HCT116 (cell line): ENCODE data around the gene SYDE2. TPM values are rescaled to one million over a fixed set of nuclear protein-coding genes. Genes with fewer than 3 reads are reported as not detected.

Source experiments
- ATAC-seq: fragments of 200-7000 bp; cut with Tn5 transposase; 2 replicates; pipeline ENCODE4 v1.9.1; 2020; ENCODE audit warnings: mild to moderate bottlenecking, moderate library complexity
- BruUV-seq: library from RNA; stranded (reverse); fragments of 400-500 nt; replicated peaks from 2 replicates; lab custom pipeline; 2021; lab: Mats Ljungman, UMichigan
- CTCF ChIA-PET: fragments of 300-600 bp; sonication (Branson Sonifier 250); formaldehyde crosslinking; loops from one replicate; lab custom pipeline; 2021; ENCODE audit warnings: antibody characterized with exemption; lab: Charles Lee
- POLR2A ChIA-PET: fragments of 300-600, 350-600 bp; sonication (Branson Sonifier 250); formaldehyde crosslinking; loops from one replicate; lab custom pipeline; 2021; ENCODE audit warnings: antibody characterized with exemption; lab: Charles Lee
- RAD21 ChIA-PET, 2 experiments: fragments of 300-600 bp; sonication (Branson Sonifier 250); formaldehyde crosslinking; loops; one replicate each; lab custom pipeline; 2023; ENCODE audit warnings: low total read pairs in 2 of 2; ENCODE audit not compliant: uncharacterized antibody in 2 of 2, unreplicated experiment in 2 of 2, low non-redundant PET in 1 of 2; lab: Charles Lee
- DNase-seq: peaks from one replicate; pipeline ENCODE4 v3.0.0-alpha.2; 2010; ENCODE audit warnings: low read depth, low spot score
- H2AFZ ChIP-seq: fragments of 200-600 bp; shearing (Covaris generic), sonication (generic); 2 replicates; pipeline ENCODE4 v1.6.1; 2017; ENCODE audit warnings: low read depth, mixed run types, mixed read lengths, antibody characterized with exemption, low read length; ENCODE audit not compliant: poor library complexity, severe bottlenecking
- H3K27ac ChIP-seq: 2 replicates; pipeline ENCODE4 v1.5.1; 2012; ENCODE audit warnings: low read depth, low read length
- H3K27me3 ChIP-seq: fragments of 200-600 bp; sonication (generic); 2 replicates; pipeline ENCODE4 v1.6.1; 2016; ENCODE audit warnings: mixed run types, low read length, mixed read lengths; ENCODE audit not compliant: insufficient read depth
- H3K36me3 ChIP-seq, 2 experiments: fragments of 200-500 bp in 1 of 2; fragments of 200-600 bp in 1 of 2; sonication (Bioruptor generic) in 1 of 2; sonication (generic) in 1 of 2; 2 replicates each; pipeline versions ENCODE4 v1.5.1 to v1.6.1; 2014 to 2016; ENCODE audit warnings: low read length in 2 of 2, inconsistent platforms in 1 of 2, mixed read lengths in 1 of 2, mixed run types in 1 of 2; ENCODE audit not compliant: insufficient read depth in 2 of 2, control insufficient read depth in 1 of 2
- H3K4me1 ChIP-seq, 2 experiments: fragments of 200-600 bp in 1 of 2; sonication (generic) in 1 of 2; 2 replicates each; pipeline versions ENCODE4 v1.5.1 to v1.6.1; 2012 to 2017; ENCODE audit warnings: low read length in 2 of 2, inconsistent platforms in 1 of 2, mild to moderate bottlenecking in 1 of 2, mixed read lengths in 1 of 2, mixed run types in 1 of 2, moderate library complexity in 1 of 2; ENCODE audit not compliant: insufficient read depth in 2 of 2, control insufficient read depth in 1 of 2
- H3K4me2 ChIP-seq: fragments of 200-600 bp; sonication (generic); 2 replicates; pipeline ENCODE4 v1.6.1; 2017; ENCODE audit warnings: mixed run types, low read length, mixed read lengths
- H3K4me3 ChIP-seq, 2 experiments: fragments of 200-600 bp in 1 of 2; sonication (generic) in 1 of 2; replicated peaks in 1 of 2; 2 replicates each; pipeline ENCODE4 v1.5.1; 2011 to 2016; ENCODE audit warnings: low read length in 2 of 2, control low read depth in 1 of 2, low read depth in 1 of 2, mild to moderate bottlenecking in 1 of 2, mixed read lengths in 1 of 2, mixed run types in 1 of 2
- H3K79me2 ChIP-seq: fragments of 200-600 bp; sonication (generic); 2 replicates; pipeline ENCODE4 v1.6.1; 2017; ENCODE audit warnings: mild to moderate bottlenecking, mixed run types, low read length, moderate library complexity, mixed read lengths; ENCODE audit not compliant: insufficient read depth
- H3K9ac ChIP-seq: fragments of 200-600 bp; sonication (generic); 2 replicates; pipeline ENCODE4 v1.6.1; 2016; ENCODE audit warnings: low read length, mixed read lengths
- H3K9me2 ChIP-seq: fragments of 200-600 bp; sonication (generic), shearing (Covaris generic); 2 replicates; pipeline ENCODE4 v1.6.1; 2017; ENCODE audit warnings: mixed run types, mild to moderate bottlenecking, moderate library complexity; ENCODE audit not compliant: insufficient read depth
- H3K9me3 ChIP-seq, 2 experiments: fragments of 200-500 bp in 1 of 2; fragments of 200-600 bp in 1 of 2; sonication (Bioruptor generic) in 1 of 2; sonication (generic) in 1 of 2; 2 replicates each; pipeline ENCODE4 v1.6.1; 2014 to 2017; ENCODE audit warnings: low read length in 2 of 2, mixed read lengths in 2 of 2, inconsistent platforms in 1 of 2, low read depth in 1 of 2, mild to moderate bottlenecking in 1 of 2, mixed run types in 1 of 2, moderate library complexity in 1 of 2; ENCODE audit not compliant: control insufficient read depth in 1 of 2, insufficient read depth in 1 of 2
- H4K20me1 ChIP-seq: fragments of 200-600 bp; sonication (generic), shearing (Covaris generic); 2 replicates; pipeline ENCODE4 v1.6.1; 2017; ENCODE audit warnings: mixed run types, mild to moderate bottlenecking, moderate library complexity; ENCODE audit not compliant: insufficient read depth
- CEBPB ChIP-seq: IDR thresholded peaks from 2 replicates; pipeline ENCODE4 v1.6.1; 2012; ENCODE audit warnings: low read depth
- CTCF ChIP-seq, 3 experiments: fragments of 200-600 bp in 1 of 3; sonication (generic) in 1 of 3; IDR thresholded peaks in 2 of 3; conservative IDR thresholded peaks in 1 of 3; 2 replicates each; pipeline ENCODE4 v1.5.1; 2012 to 2017; ENCODE audit warnings: low read depth in 2 of 3, low read length in 2 of 3, antibody characterized with exemption in 1 of 3, borderline replicate concordance in 1 of 3, control low read depth in 1 of 3, mild to moderate bottlenecking in 1 of 3, mixed read lengths in 1 of 3, mixed run types in 1 of 3, moderate library complexity in 1 of 3; ENCODE audit not compliant: insufficient read depth in 1 of 3
- ELF1 ChIP-seq: IDR thresholded peaks from 2 replicates; pipeline ENCODE4 v1.6.1; 2012; ENCODE audit warnings: low read depth, borderline replicate concordance
- EZH2 ChIP-seq: fragments of 200-600 bp; sonication (generic); IDR thresholded peaks from 2 replicates; pipeline ENCODE4 v1.6.1; 2017; ENCODE audit warnings: antibody characterized with exemption, mixed run types
- EZH2phosphoT487 ChIP-seq: fragments of 200-600 bp; IDR thresholded peaks from 2 replicates; pipeline ENCODE4 v1.6.1; 2018; ENCODE audit warnings: antibody characterized with exemption, borderline replicate concordance
- FOSL1 ChIP-seq: IDR thresholded peaks from 2 replicates; pipeline ENCODE4 v1.6.1; 2012; ENCODE audit warnings: low read depth
- POLR2A ChIP-seq: IDR thresholded peaks from 2 replicates; pipeline ENCODE4 v1.7.0; 2011; ENCODE audit warnings: borderline replicate concordance; ENCODE audit not compliant: insufficient read depth, insufficient read length; ENCODE audit errors: extremely low read depth
- RAD21 ChIP-seq: IDR thresholded peaks from 2 replicates; pipeline ENCODE4 v1.6.1; 2012; ENCODE audit warnings: low read depth, mild to moderate bottlenecking
- SIN3A ChIP-seq: IDR thresholded peaks from 2 replicates; pipeline ENCODE4 v1.6.1; 2012; ENCODE audit warnings: low read depth
- TCF7L2 ChIP-seq: IDR thresholded peaks from 2 replicates; pipeline ENCODE4 v1.7.0; 2011; ENCODE audit warnings: borderline replicate concordance, inconsistent platforms; ENCODE audit not compliant: insufficient read depth, insufficient read length; ENCODE audit errors: extremely low read depth
- ZFX ChIP-seq: fragments of 450-650 bp; IDR thresholded peaks from 2 replicates; pipeline ENCODE4 v1.6.1; 2017
- ZNF274 ChIP-seq: fragments of 200-500 bp; sonication (Bioruptor generic); IDR thresholded peaks from 2 replicates; pipeline ENCODE4 v1.6.1; 2014; ENCODE audit warnings: mild to moderate bottlenecking, low read depth, low read length, inconsistent platforms
- intact Hi-C: fragments of 100-400 bp; cut with micrococcal nuclease; formaldehyde crosslinking; loops from 2 replicates; pipeline ENCODE4 v1.10.0; 2022
- total RNA-seq: library from RNA; stranded (reverse); gene quantifications from one replicate; pipeline ENCODE4 v1.2.1, GENCODE V29; 2021; ENCODE audit not compliant: unreplicated experiment
- TF ChIP-seq, protein P1 (sequence below): IDR thresholded peaks from 2 replicates; pipeline ENCODE4 v1.6.1; 2012; ENCODE audit warnings: low read depth

The SYDE2 gene
- total RNA-seq, 1 experiment from 2014 or later = 5.3 TPM

DNA sequence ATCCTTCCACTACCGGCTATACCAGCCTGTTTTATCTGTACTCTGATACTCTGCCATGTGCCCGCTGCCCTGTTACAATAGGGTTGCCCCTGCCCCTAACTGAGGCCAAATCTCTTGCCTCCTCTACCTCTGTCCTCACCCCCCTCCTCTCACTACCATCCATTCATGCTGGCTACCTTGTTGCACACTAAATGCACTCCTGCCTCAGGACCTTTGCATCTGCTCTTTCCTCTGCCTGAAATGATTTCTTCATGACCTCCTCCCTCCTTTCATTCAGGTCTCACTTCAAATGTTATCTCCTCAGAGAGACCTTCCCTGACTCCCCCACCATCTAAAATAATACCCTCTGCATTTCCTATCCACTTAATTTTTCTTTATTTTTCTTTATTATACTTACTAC is 7.7 kb upstream of the SYDE2 start (continued):
- TF ChIP-seq RAD21 (no peak), ZNF274 (no peak), POLR2A (no peak), EZH2 (no peak), ZFX (no peak)

GRCh38 chr1:85203573-85204171 is 2.9 kb upstream of the SYDE2 start:
- Histone ChIP-seq H3K27ac (no peak overlapping the region), H2AFZ (no peak overlapping the region), H3K4me3 (no peak overlapping the region), H3K9ac (no peak overlapping the region), H3K27me3 (no peaks in the 10 kb centered on the region), H3K79me2 (no peaks in the 10 kb centered on the region; the same call in 1 of the 2 replicates), H3K9me3 (no peaks in the 10 kb centered on the region), H3K36me3 (no peaks in the 10 kb centered on the region), H3K4me2 (no peak overlapping the region), H4K20me1 (no peaks in the 10 kb centered on the region), H3K4me1 (peaks cover 6 to 16% of the 10 kb centered on the region in 2 experiments), H3K9me2 (no peaks in the 10 kb centered on the region)
- ChIA-PET POLR2A (no interaction called here), CTCF (no interaction called here), RAD21 (no interaction called here)
- DNase-seq = no peak
- TF ChIP-seq ELF1 (no peak), SIN3A (no peak), FOSL1 (no peak)
- ATAC-seq = no peak
- BruUV-seq = no TSS peak
- intact Hi-C loops = loop anchor here (2.0 kb wide), 1 partner anchor 19 kb away; no protein-coding TSS in a partner anchor

GRCh38 chr1:85202864-85203255 is 2.0 kb upstream of the SYDE2 start:
- H3K27ac ChIP-seq = no peak overlapping the region
- CTCF ChIA-PET = no interaction called here
- BruUV-seq = no TSS peak
- POLR2A ChIA-PET = no interaction called here
- no peak for DNase-seq
- H3K4me1 ChIP-seq = peaks cover 6 to 16% of the 10 kb centered on the region in 2 experiments
- H3K79me2 ChIP-seq = peaks cover 5% of the 10 kb centered on the region
- intact Hi-C loops = no loop called here
- H3K27me3 ChIP-seq = no peaks in the 10 kb centered on the region
- H2AFZ ChIP-seq = no peak overlapping the region
- H3K4me2 ChIP-seq = no peak overlapping the region
- H3K4me3 ChIP-seq = no peak overlapping the region
- RAD21 ChIA-PET = no interaction called here
- H3K9ac ChIP-seq = no peak overlapping the region
- H3K36me3 ChIP-seq = no peaks in the 10 kb centered on the region
- H3K9me3 ChIP-seq = no peaks in the 10 kb centered on the region
- TF ChIP-seq, protein P1, sequence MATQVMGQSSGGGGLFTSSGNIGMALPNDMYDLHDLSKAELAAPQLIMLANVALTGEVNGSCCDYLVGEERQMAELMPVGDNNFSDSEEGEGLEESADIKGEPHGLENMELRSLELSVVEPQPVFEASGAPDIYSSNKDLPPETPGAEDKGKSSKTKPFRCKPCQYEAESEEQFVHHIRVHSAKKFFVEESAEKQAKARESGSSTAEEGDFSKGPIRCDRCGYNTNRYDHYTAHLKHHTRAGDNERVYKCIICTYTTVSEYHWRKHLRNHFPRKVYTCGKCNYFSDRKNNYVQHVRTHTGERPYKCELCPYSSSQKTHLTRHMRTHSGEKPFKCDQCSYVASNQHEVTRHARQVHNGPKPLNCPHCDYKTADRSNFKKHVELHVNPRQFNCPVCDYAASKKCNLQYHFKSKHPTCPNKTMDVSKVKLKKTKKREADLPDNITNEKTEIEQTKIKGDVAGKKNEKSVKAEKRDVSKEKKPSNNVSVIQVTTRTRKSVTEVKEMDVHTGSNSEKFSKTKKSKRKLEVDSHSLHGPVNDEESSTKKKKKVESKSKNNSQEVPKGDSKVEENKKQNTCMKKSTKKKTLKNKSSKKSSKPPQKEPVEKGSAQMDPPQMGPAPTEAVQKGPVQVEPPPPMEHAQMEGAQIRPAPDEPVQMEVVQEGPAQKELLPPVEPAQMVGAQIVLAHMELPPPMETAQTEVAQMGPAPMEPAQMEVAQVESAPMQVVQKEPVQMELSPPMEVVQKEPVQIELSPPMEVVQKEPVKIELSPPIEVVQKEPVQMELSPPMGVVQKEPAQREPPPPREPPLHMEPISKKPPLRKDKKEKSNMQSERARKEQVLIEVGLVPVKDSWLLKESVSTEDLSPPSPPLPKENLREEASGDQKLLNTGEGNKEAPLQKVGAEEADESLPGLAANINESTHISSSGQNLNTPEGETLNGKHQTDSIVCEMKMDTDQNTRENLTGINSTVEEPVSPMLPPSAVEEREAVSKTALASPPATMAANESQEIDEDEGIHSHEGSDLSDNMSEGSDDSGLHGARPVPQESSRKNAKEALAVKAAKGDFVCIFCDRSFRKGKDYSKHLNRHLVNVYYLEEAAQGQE = no peak
- TF ChIP-seq EZH2 (no peak), EZH2phosphoT487 (no peak), RAD21 (no peak), CEBPB (no peak), ELF1 (no peak), POLR2A (no peak), CTCF (IDR thresholded peaks at IDR 0.05 in 2 of 3, conservative IDR thresholded peaks at IDR 0.05 in 1 of 3; ENCODE audit: borderline replicate concordance in 1 of 3, insufficient read depth in 1 of 3, low read depth in 2 of 3, low read length in 2 of 3) (no peak), ZNF274 (no peak), TCF7L2 (no peak)
- H3K9me2 ChIP-seq = no peaks in the 10 kb centered on the region
- no peak for ATAC-seq
- no peaks in the 10 kb centered on the region for H4K20me1 ChIP-seq
